ENCODE measurements around the gene RIPK1.
A peak's percentile ranks its signal among the peaks of the same experiment; 100 is the strongest.
"Not testable (repeated sequence)": the region's sequence is repeated elsewhere in the genome, so short reads cannot be mapped to it uniquely, and the experiment has no call there.

Gene RIPK1
- long read RNA-seq, donor 1, full-length matches to known transcripts: 4 of 10 reads
- long read RNA-seq, donor 1, partial matches to known transcripts: 6 of 10 reads
- long read RNA-seq, donor 1, other reads (novel, unspliced or antisense): 0 of 10 reads
- long read RNA-seq, donor 2: 0 reads
- long read RNA-seq, donor 3, full-length matches to known transcripts: 4 of 4 reads
- long read RNA-seq, donor 3, partial matches to known transcripts: 0 of 4 reads
- long read RNA-seq, donor 3, other reads (novel, unspliced or antisense): 0 of 4 reads
- long read RNA-seq, donor 4, partial matches to known transcripts: 6 of 6 reads
- long read RNA-seq, donor 4, other reads (novel, unspliced or antisense): 0 of 6 reads
- long read RNA-seq, donor 5, full-length matches to known transcripts: 3 of 3 reads
- long read RNA-seq, donor 5, partial matches to known transcripts: 0 of 3 reads
- long read RNA-seq, donor 5, other reads (novel, unspliced or antisense): 0 of 3 reads
- long read RNA-seq, donor 6, full-length matches to known transcripts: 3 of 8 reads
- long read RNA-seq, donor 6, partial matches to known transcripts: 5 of 8 reads
- long read RNA-seq, donor 6, other reads (novel, unspliced or antisense): 0 of 8 reads
- long read RNA-seq, donor 7, full-length matches to known transcripts: 1 of 16 reads
- long read RNA-seq, donor 7, partial matches to known transcripts: 15 of 16 reads
- long read RNA-seq, donor 7, other reads (novel, unspliced or antisense): 0 of 16 reads
- long read RNA-seq, donor 8, partial matches to known transcripts: 0 of 1 reads
- long read RNA-seq, donor 8, other reads (novel, unspliced or antisense): 0 of 1 reads

DNA sequence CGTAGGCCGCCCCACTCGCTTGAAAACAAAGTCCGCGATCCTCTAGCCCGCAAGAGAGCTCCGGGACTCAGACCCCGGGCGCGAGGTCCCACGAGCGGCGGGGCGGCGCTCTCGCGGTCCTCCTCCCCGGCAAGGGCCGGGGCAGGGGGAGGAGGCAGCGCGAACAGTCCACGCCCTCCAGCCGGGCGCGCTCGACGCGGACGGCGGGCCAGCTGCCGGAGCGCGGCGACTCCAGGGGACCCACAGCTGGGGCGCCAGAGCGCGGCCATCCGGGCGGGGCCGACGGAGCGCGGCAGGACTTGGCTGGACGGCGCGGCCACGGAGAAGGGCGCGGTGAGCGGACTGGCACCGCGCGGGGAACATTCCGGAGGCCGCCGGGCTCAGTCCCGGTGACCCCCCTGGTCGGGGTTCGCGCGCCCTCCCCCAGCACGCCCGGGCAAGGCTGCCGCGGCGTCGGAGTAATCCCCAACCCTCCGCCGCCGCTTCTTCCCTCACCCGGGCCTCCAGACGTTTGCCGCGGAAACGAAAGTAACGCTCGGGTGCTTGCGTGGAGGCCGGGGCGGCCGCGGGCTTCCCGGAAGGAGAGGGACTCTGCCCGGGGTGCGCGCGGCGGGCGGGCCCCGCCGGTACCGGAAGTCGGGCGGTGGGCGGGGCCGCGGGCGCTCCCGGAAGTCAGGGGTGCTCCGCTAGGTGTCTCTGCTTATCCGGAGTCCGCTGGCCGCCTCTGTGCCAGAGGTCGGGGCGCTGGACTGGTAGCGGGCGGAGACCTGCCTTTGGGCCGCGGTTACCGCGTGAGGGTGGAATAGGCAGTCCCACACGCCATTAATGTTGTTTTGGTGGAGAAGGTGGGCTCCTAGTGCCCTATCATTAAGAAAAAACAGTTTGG lies at the start of gene RIPK1:
Gene RIPK1, plus strand, starts transcription at position 166 of the 886 bp plus-strand sequence. CDS start 8,330 bp downstream, outside the sequence.
- peak; percentile 98 for DNase-seq

DNA sequence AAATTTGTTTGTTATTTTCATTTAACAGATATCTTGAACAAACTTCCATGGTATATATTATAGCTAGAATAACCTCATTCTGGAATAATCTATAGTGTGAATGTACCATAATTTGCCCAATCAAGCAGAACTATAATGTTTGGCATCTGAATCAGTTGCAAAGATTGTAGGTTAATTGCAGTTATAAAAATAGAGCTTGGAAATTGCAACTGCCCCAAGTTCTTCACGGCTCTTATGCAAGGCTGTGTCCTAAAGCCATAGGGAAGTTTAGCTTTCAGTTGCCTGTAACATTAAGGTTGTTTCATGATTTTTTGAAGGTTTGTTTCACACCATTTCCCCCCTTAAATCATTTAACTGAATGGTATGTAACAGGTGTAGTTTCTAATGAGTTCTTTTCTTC lies 49.2 kb upstream of the RIPK1 start:
- no peak for DNase-seq

DNA sequence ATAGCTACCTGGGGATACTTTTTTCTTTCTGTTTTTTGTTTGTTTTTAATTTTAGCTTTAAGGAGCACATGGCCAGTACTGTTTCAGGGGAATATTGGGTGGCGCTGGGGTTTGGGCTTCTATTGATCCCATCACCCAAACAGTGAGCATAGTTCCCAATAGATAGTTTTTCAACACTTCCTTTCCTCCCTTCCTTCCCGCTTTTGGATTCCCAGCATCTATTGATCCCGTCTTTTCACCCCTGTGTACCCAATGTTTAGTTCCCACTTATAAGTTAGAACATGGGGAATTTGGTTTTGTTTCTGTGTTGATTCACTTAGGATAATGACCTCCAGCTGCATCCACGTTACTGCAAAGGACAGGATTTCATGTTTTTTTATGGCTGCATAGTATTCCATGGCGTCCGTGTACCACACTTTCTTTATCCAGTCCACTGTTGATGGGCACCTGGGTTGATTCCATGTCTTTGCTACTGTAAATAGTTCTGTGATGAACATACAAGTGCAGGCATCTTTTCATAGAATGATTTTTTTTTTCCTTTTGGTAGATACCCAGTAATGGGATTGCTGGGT lies 48.5 kb upstream of the RIPK1 start:
- no peak for DNase-seq

GRCh38 chr6:3020976-3021598 lies 47.2 kb upstream of the RIPK1 start:
- DNase-seq: not testable (repeated sequence)

- no peak for DNase-seq
Observed at GRCh38 chr6:3022765-3023662, 45.3 kb upstream of the RIPK1 start.

DNA sequence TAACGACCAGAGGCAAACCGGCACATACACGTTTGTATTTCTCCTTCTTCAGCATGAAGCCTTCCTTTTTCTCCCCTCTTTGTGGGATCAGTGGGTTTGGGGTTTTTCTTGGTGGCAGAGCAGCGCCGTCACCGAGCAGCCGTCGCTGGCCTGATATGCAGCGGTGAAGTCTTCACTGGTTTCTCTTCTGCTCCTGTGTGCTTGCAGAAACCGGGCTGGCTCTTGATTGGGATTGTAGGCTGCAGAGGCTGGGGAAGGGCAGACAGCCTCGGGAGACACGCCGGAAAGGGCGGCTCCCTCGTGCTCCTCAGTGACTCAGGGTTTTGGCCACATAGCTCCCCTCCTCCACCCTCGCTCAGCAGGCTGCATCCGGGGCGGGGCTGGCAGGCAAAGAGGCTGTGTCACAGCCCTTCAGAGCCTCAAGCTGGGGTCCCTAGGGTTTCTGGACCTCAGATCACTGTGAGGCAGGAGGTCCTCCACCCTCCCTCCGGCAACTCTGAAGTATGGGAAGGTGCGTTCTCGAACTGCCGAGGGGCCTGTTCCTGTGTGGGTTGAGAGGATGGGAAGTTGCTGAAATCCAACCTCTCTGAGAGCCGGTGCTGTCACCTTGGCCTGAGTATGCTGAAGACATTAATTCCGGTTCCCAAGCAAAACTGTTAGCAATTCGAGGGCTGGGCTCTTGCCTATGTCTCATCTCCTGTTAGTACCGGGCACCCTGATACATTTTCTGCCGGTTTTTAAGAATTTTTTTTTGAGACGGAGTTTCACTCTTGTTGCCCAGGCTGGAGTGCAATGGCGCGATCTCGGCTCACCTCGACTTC lies 44.4 kb upstream of the RIPK1 start:
- peak; percentile 56 for DNase-seq

DNA sequence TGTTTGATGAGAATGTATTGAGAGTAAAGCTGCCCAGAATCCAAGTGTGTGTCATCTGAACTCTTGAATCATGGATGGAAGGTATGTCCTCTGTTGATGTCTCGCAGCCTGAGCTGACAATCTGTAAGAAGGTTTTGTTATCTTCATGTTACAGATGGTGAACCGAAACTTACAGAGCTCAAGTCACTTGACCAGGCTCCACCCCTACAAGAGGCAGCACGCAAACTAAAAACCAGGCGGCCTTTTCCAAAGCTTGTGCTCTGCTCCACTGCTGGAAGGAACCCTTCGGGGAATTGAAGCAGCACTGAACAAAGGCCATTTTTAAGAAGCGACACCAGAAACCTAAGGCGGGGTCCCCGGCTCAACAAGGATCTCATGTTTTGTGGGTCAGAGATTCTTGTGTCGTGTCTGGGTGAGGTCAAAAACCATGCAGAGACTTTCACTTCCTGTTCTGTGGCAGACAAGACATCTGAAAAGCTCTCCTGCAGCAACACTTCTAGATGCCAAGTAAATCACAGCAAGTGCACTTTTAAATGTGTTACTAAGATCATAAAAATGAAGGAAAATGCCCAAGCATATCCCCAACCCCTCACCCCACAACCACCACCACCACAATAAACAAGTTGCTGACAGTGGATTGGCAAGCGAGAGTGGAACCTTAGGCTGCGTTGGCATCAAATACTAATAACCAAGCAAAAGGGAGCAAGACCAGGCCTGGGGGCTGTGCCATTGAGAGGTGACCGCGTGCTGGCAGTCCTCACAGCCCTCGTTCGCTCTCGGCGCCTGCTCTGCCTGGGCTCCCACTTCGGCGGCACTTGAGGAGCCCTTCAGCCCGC lies 41.3 kb upstream of the RIPK1 start:
- no peak for DNase-seq

DNA sequence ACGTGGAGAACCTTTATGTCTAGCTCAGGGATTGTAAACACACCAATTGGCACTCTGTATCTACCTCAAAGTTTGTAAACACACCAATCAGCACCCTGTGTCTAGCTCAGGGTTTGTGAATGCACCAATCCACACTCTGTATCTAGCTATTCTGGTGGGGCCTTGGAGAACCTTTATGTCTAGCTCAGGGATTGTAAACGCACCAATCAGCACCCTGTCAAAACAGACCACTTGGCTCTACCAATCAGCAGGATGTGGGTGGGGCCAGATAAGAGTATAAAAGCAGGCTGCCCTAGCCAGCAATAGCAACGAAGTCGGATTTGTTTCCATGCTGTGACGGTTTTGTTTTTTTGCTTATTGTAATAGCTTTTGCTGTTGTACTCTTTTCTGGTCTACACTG lies 40.1 kb upstream of the RIPK1 start:
- not testable (repeated sequence) for DNase-seq

DNA sequence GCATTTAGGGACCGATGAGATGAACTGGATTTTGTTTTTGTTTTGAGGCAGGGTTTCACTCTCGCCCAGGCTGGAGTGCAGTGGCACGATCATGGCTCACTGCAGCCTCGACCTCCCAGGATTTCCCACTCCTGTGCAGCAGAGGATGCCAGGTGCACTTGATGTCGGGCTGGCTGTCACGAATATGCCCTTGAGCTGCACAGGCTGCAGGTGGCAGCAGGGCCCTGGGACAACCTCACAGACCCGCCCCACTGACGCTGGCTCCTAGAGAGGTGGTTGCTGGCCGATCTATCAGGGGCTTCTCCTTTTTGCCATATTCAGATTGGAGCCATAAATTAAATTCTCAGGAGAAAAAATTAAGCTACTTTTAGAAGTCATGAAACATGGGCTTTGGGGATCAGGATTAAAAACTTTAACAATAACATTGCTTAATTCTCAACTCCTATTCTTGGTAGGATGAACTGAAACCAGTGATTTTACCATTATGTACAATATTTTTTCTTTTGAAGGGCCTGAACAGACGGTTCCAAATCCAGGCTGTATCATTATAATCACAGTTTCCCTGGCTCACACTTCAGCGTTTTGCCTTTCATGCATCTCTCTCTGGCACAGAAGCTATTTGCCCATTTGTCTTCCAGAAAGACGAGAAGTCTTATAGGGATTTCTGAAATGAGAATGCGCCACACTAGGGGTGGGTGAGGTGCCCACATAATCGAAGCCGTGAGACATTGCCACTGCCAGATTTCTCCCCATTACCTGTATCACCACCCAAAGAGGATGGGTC lies 36.2 kb upstream of the RIPK1 start:
- DNase-seq: no peak

DNA sequence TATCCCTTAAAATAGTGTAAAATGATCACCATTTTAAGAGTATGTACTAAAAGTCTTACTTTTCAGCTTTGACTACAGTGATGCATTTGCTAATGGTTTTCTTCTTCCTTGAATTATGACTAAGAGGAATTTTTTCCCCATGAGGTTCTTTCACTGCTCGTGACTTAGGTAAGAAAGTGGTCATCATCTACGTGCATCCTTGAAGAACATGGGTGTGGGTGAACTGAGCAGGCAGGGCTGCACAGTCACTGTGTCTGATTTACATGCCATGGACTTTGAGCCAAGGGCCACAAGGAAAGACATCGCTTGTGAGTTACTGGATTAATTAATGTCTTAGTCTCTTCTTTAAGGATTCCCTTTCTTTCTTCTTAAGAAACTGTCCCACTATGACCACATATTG lies 35.3 kb upstream of the RIPK1 start:
- no peak for DNase-seq

GRCh38 chr6:3033652-3034051 lies 34.6 kb upstream of the RIPK1 start:
- no peak for DNase-seq

DNA sequence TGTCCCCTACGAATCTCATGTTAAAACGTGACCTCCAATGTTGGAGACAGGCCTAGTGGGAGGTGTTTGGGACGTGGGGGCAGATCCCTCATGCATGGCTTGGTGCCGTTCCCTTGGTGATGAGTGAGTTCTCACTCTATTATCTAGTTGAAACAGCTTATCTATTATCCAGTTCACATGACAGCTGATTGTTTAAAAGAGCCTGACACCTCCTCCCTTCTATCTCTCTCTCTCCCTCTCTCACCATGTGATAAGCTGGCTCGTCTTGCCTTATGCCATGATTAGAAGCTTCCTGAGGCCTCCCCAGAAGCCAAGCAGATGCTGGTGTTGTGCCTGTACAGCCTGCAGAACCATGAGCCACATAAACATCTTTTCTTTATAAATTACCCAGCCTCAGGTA lies 32.9 kb upstream of the RIPK1 start:
- DNase-seq: no peak

- DNase-seq: no peak
Observed at GRCh38 chr6:3036861-3037637, 31.2 kb upstream of the RIPK1 start.

DNA sequence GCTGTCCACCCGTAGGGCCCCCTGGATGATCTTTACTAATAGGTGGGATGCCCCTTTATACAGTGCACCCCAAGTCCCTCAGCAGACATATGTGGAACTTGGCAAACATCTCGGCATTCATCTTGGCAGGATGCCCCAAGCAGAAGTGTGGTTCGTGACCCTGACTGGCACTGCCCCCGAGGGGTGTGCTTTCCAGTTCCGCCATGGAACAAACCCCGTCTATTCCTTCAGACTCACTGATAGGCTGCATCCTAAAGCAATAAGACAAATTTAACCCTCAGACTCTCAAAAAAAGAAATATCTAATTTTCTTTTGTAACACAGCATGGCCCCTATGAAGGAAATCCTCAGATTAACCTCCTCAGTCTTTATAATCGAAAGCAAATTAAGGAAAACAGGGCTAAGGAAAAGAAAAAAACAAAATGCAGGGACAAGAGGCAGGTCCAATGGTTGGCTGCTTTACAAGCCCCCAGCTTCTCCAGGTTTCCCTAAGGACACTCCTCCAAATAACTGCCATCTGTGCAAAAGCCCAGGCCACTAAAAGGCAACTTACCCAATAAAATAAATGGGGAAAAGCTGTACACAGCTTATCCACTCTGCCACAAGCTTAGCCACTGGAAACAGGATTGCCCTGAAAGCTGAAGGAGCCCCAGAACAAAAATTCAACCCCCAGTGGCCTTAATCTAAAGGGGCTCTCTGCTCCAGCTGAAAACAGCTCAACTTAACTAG lies 30.5 kb upstream of the RIPK1 start:
- no peak for DNase-seq

- no peak for DNase-seq
Observed at GRCh38 chr6:3039384-3039783, 28.9 kb upstream of the RIPK1 start.

DNA sequence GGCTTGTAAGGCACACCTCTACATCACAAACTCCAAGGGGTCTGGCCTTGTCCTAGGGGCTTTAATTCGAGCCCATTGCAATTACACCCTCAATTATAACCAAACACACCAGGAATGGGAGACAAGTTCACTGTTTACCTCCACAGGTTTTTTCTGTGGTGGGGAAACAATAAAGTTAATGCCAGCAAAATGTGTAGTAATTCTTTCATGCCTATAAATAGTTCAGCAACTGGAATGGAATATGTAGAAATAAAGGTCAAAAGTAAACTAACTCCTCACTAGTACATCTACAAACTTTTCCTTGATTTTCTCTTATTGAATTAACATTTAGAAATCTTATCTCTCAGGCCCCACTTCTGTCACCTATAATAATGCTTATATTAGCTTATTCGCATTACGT lies 27.1 kb upstream of the RIPK1 start:
- no peak for DNase-seq
